Hepatocyte (in vitro differentiated cells): ENCODE measurements around the gene SLC47A1. TPM values are rescaled to one million over a fixed set of nuclear protein-coding genes. Genes with fewer than 3 reads are reported as not detected.

Experiments used
- DNase-seq: peaks from one replicate; pipeline ENCODE4 v3.0.0-alpha.2; 2016; ENCODE audit warnings: low spot score
- H2AFZ ChIP-seq: fragments of 200-600 bp; sonication (generic); 2 replicates; pipeline ENCODE4 v1.6.0; 2016; ENCODE audit warnings: antibody characterized with exemption, mild to moderate bottlenecking
- H3K27ac ChIP-seq: fragments of 200-600 bp; sonication (generic); 2 replicates; pipeline ENCODE4 v1.5.1; 2016; ENCODE audit warnings: mild to moderate bottlenecking
- H3K27me3 ChIP-seq: fragments of 200-600 bp; sonication (generic); 2 replicates; pipeline ENCODE4 v1.6.1; 2016
- H3K36me3 ChIP-seq: fragments of 200-600 bp; sonication (generic); replicated peaks from 2 replicates; pipeline ENCODE4 v1.5.1; 2016; ENCODE audit warnings: low read depth; ENCODE audit not compliant: insufficient read depth
- H3K4me1 ChIP-seq: fragments of 200-600 bp; sonication (generic); 2 replicates; pipeline ENCODE4 v1.5.1; 2016; ENCODE audit warnings: mild to moderate bottlenecking, moderate library complexity; ENCODE audit not compliant: insufficient read depth
- H3K4me2 ChIP-seq: fragments of 200-600 bp; sonication (generic); 2 replicates; pipeline ENCODE4 v1.6.0; 2016
- H3K4me3 ChIP-seq: fragments of 200-600 bp; sonication (generic); 2 replicates; pipeline ENCODE4 v1.5.1; 2016; ENCODE audit warnings: mild to moderate bottlenecking
- H3K79me2 ChIP-seq: fragments of 200-600 bp; sonication (generic); 2 replicates; pipeline ENCODE4 v1.6.0; 2017; ENCODE audit warnings: mild to moderate bottlenecking
- H3K9me2 ChIP-seq: fragments of 200-600 bp; sonication (generic); replicated peaks from 2 replicates; pipeline ENCODE4 v1.6.0; 2017; ENCODE audit warnings: mild to moderate bottlenecking; ENCODE audit not compliant: insufficient read depth
- H3K9me3 ChIP-seq: fragments of 200-600 bp; sonication (generic); 2 replicates; pipeline ENCODE4 v1.5.1; 2016; ENCODE audit warnings: low read depth, mild to moderate bottlenecking
- H4K20me1 ChIP-seq: fragments of 200-600 bp; sonication (generic); 2 replicates; pipeline ENCODE4 v1.6.0; 2016; ENCODE audit warnings: mild to moderate bottlenecking; ENCODE audit not compliant: insufficient read depth, poor library complexity, severe bottlenecking
- EZH2 ChIP-seq: fragments of 200-600 bp; sonication (generic); IDR thresholded peaks from 2 replicates; pipeline ENCODE4 v1.6.1; 2016; ENCODE audit warnings: antibody characterized with exemption, mild to moderate bottlenecking, borderline replicate concordance
- EZH2phosphoT487 ChIP-seq: fragments of 200-600 bp; sonication (generic); IDR thresholded peaks from one replicate; pipeline ENCODE4 v1.6.1; 2018; ENCODE audit warnings: antibody characterized with exemption, mild to moderate bottlenecking, low read depth, moderate library complexity; ENCODE audit not compliant: unreplicated experiment, severe bottlenecking
- WGBS: methylation state at CpG from one replicate; pipeline ENCODE4 v1.1.6; 2016; ENCODE audit warnings: low lambda C conversion rate; ENCODE audit errors: missing lambda C conversion rate; 5-methylcytosine and 5-hydroxymethylcytosine counted together
- polyA plus RNA-seq: library from polyadenylated mRNA; unstranded; fragments of >200 nt; fragmentation: Nextera tagmentation; extraction: Ambion mirVana; gene quantifications from 2 replicates; pipeline ENCODE4 v1.2.1, GENCODE V29; 2016
- total RNA-seq: library from RNA; depleted of rRNA; stranded (reverse); fragments of >200 nt; gene quantifications from 2 replicates; pipeline ENCODE4 v1.2.3, GENCODE V29; 2014
- TF ChIP-seq, protein P1 (sequence below): fragments of 200-600 bp; sonication (generic); IDR thresholded peaks from 2 replicates; pipeline ENCODE4 v1.5.1; 2016; ENCODE audit warnings: antibody characterized with exemption, mild to moderate bottlenecking; ENCODE audit not compliant: poor library complexity

Gene SLC47A1
- total and polyA plus RNA-seq, 2 experiments from 2014 or later = 26.4 to 38.4 TPM

- TF ChIP-seq EZH2phosphoT487 (no peak), EZH2 (no peak)
- Histone ChIP-seq H3K9me2 (no peaks in the 10 kb centered on the region), H4K20me1 (no peaks in the 10 kb centered on the region), H3K4me1 (peaks cover 3% of the 10 kb centered on the region), H3K27ac (no peak overlapping the region), H2AFZ (no peak overlapping the region), H3K9me3 (no peaks in the 10 kb centered on the region), H3K36me3 (no peaks in the 10 kb centered on the region), H3K79me2 (peaks cover 2% of the 10 kb centered on the region), H3K4me3 (no peak overlapping the region), H3K4me2 (no peak overlapping the region), H3K27me3 (peaks cover 8% of the 10 kb centered on the region)
- 95% methylated on average over 7 of the region's 7 CpGs for WGBS
- DNase-seq = no peak
Measured at GRCh38 chr17:19539040-19539399, 5.4 kb downstream of the SLC47A1 start.

DNA sequence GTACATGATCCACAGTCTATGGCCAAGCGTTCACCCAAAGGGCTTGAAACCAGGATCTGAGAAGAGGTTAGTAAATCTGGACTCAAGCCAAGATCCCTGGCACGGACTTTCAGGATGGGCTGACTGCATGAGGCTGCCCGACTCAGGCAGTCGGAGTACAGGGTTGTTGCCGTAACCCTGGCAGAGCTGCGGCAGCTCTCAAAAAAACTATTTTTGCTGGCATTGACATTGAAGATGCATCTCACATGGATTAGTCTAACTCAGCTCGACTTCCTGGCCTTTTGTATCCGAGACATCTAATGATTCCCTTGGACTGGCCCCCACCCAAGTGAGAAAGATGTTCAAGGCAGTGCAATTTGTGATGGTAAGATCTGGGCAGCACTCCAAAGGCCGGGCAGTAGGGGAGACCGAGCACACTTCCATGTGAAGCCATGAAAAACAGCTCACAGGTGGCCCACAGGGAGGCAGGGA is 6.2 kb downstream of the SLC47A1 start:
- no peak overlapping the region for H2AFZ ChIP-seq
- no peaks in the 10 kb centered on the region for H3K4me1 ChIP-seq
- H3K9me2 ChIP-seq = no peaks in the 10 kb centered on the region
- H3K27me3 ChIP-seq = peaks cover under 1% of the 10 kb centered on the region
- TF ChIP-seq EZH2 = no peak
- TF ChIP-seq, protein P1, sequence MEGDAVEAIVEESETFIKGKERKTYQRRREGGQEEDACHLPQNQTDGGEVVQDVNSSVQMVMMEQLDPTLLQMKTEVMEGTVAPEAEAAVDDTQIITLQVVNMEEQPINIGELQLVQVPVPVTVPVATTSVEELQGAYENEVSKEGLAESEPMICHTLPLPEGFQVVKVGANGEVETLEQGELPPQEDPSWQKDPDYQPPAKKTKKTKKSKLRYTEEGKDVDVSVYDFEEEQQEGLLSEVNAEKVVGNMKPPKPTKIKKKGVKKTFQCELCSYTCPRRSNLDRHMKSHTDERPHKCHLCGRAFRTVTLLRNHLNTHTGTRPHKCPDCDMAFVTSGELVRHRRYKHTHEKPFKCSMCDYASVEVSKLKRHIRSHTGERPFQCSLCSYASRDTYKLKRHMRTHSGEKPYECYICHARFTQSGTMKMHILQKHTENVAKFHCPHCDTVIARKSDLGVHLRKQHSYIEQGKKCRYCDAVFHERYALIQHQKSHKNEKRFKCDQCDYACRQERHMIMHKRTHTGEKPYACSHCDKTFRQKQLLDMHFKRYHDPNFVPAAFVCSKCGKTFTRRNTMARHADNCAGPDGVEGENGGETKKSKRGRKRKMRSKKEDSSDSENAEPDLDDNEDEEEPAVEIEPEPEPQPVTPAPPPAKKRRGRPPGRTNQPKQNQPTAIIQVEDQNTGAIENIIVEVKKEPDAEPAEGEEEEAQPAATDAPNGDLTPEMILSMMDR = no peak
- TF ChIP-seq EZH2phosphoT487 = no peak
- no peaks in the 10 kb centered on the region for H3K9me3 ChIP-seq
- no peak overlapping the region for H3K27ac ChIP-seq
- H4K20me1 ChIP-seq = no peaks in the 10 kb centered on the region
- no peaks in the 10 kb centered on the region for H3K36me3 ChIP-seq
- WGBS = 91% methylated on average over 10 of the region's 10 CpGs
- H3K4me2 ChIP-seq = no peak overlapping the region
- no peak overlapping the region for H3K4me3 ChIP-seq
- peaks cover 2% of the 10 kb centered on the region for H3K79me2 ChIP-seq
- no peak for DNase-seq

- Histone ChIP-seq H3K79me2 (peaks cover under 1% of the 10 kb centered on the region), H3K4me3 (no peak overlapping the region), H3K27me3 (no peaks in the 10 kb centered on the region), H3K9me3 (no peaks in the 10 kb centered on the region), H4K20me1 (no peaks in the 10 kb centered on the region), H3K36me3 (no peaks in the 10 kb centered on the region), H3K4me2 (no peak overlapping the region), H3K4me1 (no peaks in the 10 kb centered on the region), H3K27ac (no peak overlapping the region), H3K9me2 (no peaks in the 10 kb centered on the region), H2AFZ (no peak overlapping the region)
- WGBS = 95% methylated on average over 13 of the region's 13 CpGs
- DNase-seq = no peak
- TF ChIP-seq EZH2 = no peak
- TF ChIP-seq EZH2phosphoT487 = no peak
- TF ChIP-seq, protein P1 = no peak
Measured at GRCh38 chr17:19540706-19541370, 7.2 kb downstream of the SLC47A1 start.

- no peaks in the 10 kb centered on the region for H4K20me1 ChIP-seq
- H3K9me3 ChIP-seq = no peaks in the 10 kb centered on the region
- WGBS = 77% methylated on average over 6 of the region's 6 CpGs
Measured at GRCh38 chr17:19541445-19541844, 7.8 kb downstream of the SLC47A1 start.

More at GRCh38 chr17:19541445-19541844, 7.8 kb downstream of the SLC47A1 start:
- Histone ChIP-seq H3K4me3 (no peak overlapping the region), H3K9me2 (no peaks in the 10 kb centered on the region), H3K27ac (no peak overlapping the region), H2AFZ (no peak overlapping the region), H3K36me3 (no peaks in the 10 kb centered on the region), H3K27me3 (no peaks in the 10 kb centered on the region), H3K4me2 (no peak overlapping the region), H3K4me1 (no peaks in the 10 kb centered on the region), H3K79me2 (no peaks in the 10 kb centered on the region)
- TF ChIP-seq EZH2phosphoT487 = no peak
- TF ChIP-seq, protein P1 = no peak
- no peak for TF ChIP-seq EZH2
- DNase-seq = no peak
